A673 (cell line): ENCODE measurements around the gene CCDC172.

ENCODE experiments used
- EZH2 ChIP-seq: fragments of 200-600 bp; sonication (generic); IDR thresholded peaks from 2 replicates; pipeline ENCODE4 v1.6.1; 2017; ENCODE audit warnings: borderline replicate concordance, low read depth, mild to moderate bottlenecking, mixed read lengths, antibody characterized with exemption, low read length; ENCODE audit not compliant: poor library complexity, severe bottlenecking
- TF ChIP-seq, protein P1 (sequence below): fragments of 300-800, 200-600 bp; sonication (generic); conservative IDR thresholded peaks from 2 replicates; pipeline ENCODE4 v1.5.1; 2017; ENCODE audit warnings: low read depth, mild to moderate bottlenecking, antibody characterized with exemption, low read length, moderate library complexity, mixed read lengths

DNA sequence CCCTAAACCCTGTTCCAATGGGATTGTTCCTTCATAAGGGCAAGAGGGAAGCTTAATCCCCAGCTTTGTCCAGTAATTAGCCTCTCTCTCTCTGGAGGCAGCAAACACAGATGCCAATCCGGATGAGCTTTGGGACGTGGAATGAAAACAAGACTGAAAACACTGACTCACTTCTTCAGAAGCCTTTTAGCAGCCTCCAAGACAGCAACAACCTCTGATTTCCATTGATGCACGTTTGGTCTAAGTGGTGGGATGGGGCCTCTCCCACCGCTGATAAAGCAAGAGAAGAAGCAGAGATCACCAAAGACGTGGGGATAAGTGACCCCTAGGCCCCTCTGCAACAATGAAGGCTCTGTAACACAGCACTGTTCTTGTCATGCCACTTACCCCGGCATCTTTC, 45.4 kb upstream of the CCDC172 start:
- TF ChIP-seq, protein P1, sequence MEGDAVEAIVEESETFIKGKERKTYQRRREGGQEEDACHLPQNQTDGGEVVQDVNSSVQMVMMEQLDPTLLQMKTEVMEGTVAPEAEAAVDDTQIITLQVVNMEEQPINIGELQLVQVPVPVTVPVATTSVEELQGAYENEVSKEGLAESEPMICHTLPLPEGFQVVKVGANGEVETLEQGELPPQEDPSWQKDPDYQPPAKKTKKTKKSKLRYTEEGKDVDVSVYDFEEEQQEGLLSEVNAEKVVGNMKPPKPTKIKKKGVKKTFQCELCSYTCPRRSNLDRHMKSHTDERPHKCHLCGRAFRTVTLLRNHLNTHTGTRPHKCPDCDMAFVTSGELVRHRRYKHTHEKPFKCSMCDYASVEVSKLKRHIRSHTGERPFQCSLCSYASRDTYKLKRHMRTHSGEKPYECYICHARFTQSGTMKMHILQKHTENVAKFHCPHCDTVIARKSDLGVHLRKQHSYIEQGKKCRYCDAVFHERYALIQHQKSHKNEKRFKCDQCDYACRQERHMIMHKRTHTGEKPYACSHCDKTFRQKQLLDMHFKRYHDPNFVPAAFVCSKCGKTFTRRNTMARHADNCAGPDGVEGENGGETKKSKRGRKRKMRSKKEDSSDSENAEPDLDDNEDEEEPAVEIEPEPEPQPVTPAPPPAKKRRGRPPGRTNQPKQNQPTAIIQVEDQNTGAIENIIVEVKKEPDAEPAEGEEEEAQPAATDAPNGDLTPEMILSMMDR: no peak
- TF ChIP-seq EZH2: no peak
